Measurements from ENCODE around the gene GRID1.

Gene GRID1

GRCh38 chr10:85901599-85901998 is 465.0 kb downstream of the GRID1 start:
- Histone ChIP-seq H3K27ac (ENCODE audit: low read depth in 2 of 2, low read length in 2 of 2) (no peak overlapping the region), H3K36me3 (ENCODE audit: control insufficient read depth in 2 of 2, insufficient read depth in 2 of 2, low read length in 2 of 2) (no peaks in the 10 kb centered on the region), H3K4me3 (ENCODE audit: low read length in 2 of 2) (no peak overlapping the region), H3K4me1 (ENCODE audit: control insufficient read depth in 2 of 2, insufficient read depth in 2 of 2, low read length in 2 of 2) (no peaks in the 10 kb centered on the region), H3K9me3 (ENCODE audit: control insufficient read depth in 2 of 2, low read length in 2 of 2) (no peaks in the 10 kb centered on the region), H3K27me3 (ENCODE audit: control insufficient read depth in 2 of 2, insufficient read depth in 2 of 2, low read length in 2 of 2) (no peaks in the 10 kb centered on the region), H3K9ac (ENCODE audit: low read depth in 1 of 2, low read length in 2 of 2) (no peak overlapping the region)

GRCh38 chr10:85900487-85900886 is 466.1 kb downstream of the GRID1 start:
- Histone ChIP-seq H3K27me3 (ENCODE audit: control insufficient read depth in 2 of 2, insufficient read depth in 2 of 2, low read length in 2 of 2) (no peaks in the 10 kb centered on the region), H3K9me3 (ENCODE audit: control insufficient read depth in 2 of 2, low read length in 2 of 2) (no peaks in the 10 kb centered on the region), H3K27ac (ENCODE audit: low read depth in 2 of 2, low read length in 2 of 2) (no peak overlapping the region), H3K4me1 (ENCODE audit: control insufficient read depth in 2 of 2, insufficient read depth in 2 of 2, low read length in 2 of 2) (no peaks in the 10 kb centered on the region), H3K36me3 (ENCODE audit: control insufficient read depth in 2 of 2, insufficient read depth in 2 of 2, low read length in 2 of 2) (no peaks in the 10 kb centered on the region), H3K9ac (ENCODE audit: low read depth in 1 of 2, low read length in 2 of 2) (no peak overlapping the region), H3K4me3 (ENCODE audit: low read length in 2 of 2) (no peak overlapping the region)

DNA sequence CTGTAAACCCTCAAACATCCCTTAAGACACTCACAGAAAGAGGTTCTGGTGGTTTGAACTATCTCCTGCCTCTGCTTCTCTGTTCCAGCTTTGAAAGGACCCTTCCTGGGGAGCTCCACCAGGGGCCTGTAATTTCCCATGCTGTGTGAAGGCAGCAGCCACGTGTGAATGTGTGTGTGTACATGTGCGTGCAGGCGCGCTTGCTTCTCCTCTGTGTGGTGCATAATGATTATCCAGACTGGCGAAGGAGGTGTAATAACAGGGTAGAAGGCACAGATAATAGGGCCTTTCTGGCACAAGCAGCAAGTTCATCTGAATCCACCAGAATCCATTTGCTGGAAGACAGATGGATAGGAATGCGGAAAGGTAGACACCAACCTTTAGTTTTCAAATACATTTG is 466.5 kb downstream of the GRID1 start:
- H3K27ac ChIP-seq (ENCODE audit: low read depth in 2 of 2, low read length in 2 of 2) = no peak overlapping the region
- no peaks in the 10 kb centered on the region for H3K27me3 ChIP-seq (ENCODE audit: control insufficient read depth in 2 of 2, insufficient read depth in 2 of 2, low read length in 2 of 2)
- no peaks in the 10 kb centered on the region for H3K4me1 ChIP-seq (ENCODE audit: control insufficient read depth in 2 of 2, insufficient read depth in 2 of 2, low read length in 2 of 2)

DNA sequence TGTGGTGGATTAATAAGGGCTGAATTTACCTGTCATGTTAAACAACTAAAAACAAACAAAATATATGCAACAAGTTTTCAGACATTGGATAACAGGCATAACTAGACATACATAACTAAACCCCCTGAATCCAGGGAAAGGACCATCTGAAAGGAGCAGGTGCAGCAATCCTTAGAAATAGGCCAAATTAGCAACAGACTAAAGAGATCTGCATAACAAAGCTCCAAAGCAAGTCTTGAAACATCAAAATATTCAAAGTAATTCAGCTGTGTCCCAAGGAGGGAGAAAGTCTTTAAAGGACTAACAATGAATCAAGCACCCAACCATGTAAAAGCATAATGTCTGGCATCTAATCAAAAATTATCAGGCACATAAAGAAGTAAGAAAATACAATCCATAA is 475.1 kb downstream of the GRID1 start:
- no peaks in the 10 kb centered on the region for H3K4me1 ChIP-seq (ENCODE audit: control insufficient read depth in 2 of 2, insufficient read depth in 2 of 2, low read length in 2 of 2)

More for the DNA sequence above, 466.5 kb downstream of the GRID1 start:
- no peaks in the 10 kb centered on the region for H3K36me3 ChIP-seq (ENCODE audit: control insufficient read depth in 2 of 2, insufficient read depth in 2 of 2, low read length in 2 of 2)
- no peaks in the 10 kb centered on the region for H3K9me3 ChIP-seq (ENCODE audit: control insufficient read depth in 2 of 2, low read length in 2 of 2)
- no peak overlapping the region for H3K4me3 ChIP-seq (ENCODE audit: low read length in 2 of 2)
- H3K9ac ChIP-seq (ENCODE audit: low read depth in 1 of 2, low read length in 2 of 2) = no peak overlapping the region

DNA sequence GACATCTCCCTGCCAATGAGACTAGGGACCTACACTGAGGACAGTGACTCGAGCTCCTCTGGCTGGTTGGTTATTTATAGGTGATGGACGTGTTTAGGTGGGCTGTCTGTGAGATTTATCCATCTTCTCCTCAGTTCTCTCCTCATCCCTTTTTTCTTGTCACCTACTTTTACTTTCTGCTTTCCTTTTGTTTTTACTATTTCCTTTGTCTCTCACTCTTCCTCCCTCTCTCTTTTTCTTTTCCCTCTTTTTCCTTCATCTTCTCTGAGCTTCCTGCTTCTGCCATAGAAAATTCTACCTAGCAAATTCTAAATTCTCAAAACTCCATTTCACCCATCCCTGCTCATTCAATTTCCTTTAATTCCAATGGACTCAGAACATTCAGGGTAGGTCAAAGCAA is 478.0 kb downstream of the GRID1 start:
- no peaks in the 10 kb centered on the region for H3K27me3 ChIP-seq (ENCODE audit: control insufficient read depth in 2 of 2, insufficient read depth in 2 of 2, low read length in 2 of 2)
- no peaks in the 10 kb centered on the region for H3K4me1 ChIP-seq (ENCODE audit: control insufficient read depth in 2 of 2, insufficient read depth in 2 of 2, low read length in 2 of 2)
- H3K9me3 ChIP-seq (ENCODE audit: control insufficient read depth in 2 of 2, low read length in 2 of 2) = no peaks in the 10 kb centered on the region
- no peaks in the 10 kb centered on the region for H3K36me3 ChIP-seq (ENCODE audit: control insufficient read depth in 2 of 2, insufficient read depth in 2 of 2, low read length in 2 of 2)
- no peak overlapping the region for H3K27ac ChIP-seq (ENCODE audit: low read depth in 2 of 2, low read length in 2 of 2)
- no peak overlapping the region for H3K9ac ChIP-seq (ENCODE audit: low read depth in 1 of 2, low read length in 2 of 2)
- no peak overlapping the region for H3K4me3 ChIP-seq (ENCODE audit: low read length in 2 of 2)

More for the DNA sequence above, 475.1 kb downstream of the GRID1 start:
- Histone ChIP-seq H3K4me3 (ENCODE audit: low read length in 2 of 2) (no peak overlapping the region), H3K27ac (ENCODE audit: low read depth in 2 of 2, low read length in 2 of 2) (no peak overlapping the region), H3K9ac (ENCODE audit: low read depth in 1 of 2, low read length in 2 of 2) (no peak overlapping the region), H3K36me3 (ENCODE audit: control insufficient read depth in 2 of 2, insufficient read depth in 2 of 2, low read length in 2 of 2) (no peaks in the 10 kb centered on the region), H3K9me3 (ENCODE audit: control insufficient read depth in 2 of 2, low read length in 2 of 2) (no peaks in the 10 kb centered on the region), H3K27me3 (ENCODE audit: control insufficient read depth in 2 of 2, insufficient read depth in 2 of 2, low read length in 2 of 2) (no peaks in the 10 kb centered on the region)

DNA sequence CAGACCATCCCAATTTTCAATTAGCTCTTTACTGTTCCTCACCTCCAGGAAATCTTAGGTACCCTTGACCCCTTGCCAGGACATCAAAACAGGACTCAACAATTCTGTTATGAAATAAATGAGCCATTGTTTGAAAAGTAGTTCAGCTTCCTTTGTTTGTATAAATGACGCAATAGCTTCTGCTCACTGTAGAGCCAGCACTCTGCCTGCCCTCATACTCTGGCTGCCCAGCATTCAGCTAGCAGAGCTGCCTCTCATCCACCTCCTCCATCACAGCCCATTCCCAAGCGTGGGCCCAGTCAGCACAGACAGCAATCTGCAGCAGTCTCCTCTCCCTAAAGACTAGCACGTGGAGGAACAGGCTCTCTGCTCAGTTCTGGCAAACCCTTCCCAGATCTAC is 478.6 kb downstream of the GRID1 start:
- no peak overlapping the region for H3K27ac ChIP-seq (ENCODE audit: low read depth in 2 of 2, low read length in 2 of 2)

DNA sequence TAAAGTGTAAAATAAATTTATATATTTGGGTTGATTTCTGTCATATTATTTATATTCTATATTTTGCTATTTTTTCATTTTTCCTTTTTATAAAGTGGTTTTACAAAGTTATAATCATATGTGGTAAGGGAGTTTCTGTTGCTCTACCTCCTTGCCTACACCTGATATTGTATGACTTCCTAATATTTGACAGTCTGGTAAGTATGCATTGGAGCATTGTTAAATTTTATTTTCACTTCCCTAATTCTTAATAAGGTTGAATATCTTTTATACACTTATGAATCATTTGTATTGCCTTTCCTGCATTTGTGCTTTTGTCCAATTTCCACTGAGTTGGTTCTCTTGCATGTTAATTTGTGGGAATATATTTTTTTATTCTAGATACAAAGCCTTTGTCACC is 492.4 kb downstream of the GRID1 start:
- Histone ChIP-seq H3K9me3 (ENCODE audit: control insufficient read depth in 2 of 2, low read length in 2 of 2) (no peaks in the 10 kb centered on the region), H3K4me1 (ENCODE audit: control insufficient read depth in 2 of 2, insufficient read depth in 2 of 2, low read length in 2 of 2) (no peaks in the 10 kb centered on the region), H3K9ac (ENCODE audit: low read depth in 1 of 2, low read length in 2 of 2) (no peak overlapping the region), H3K27ac (ENCODE audit: low read depth in 2 of 2, low read length in 2 of 2) (no peak overlapping the region), H3K36me3 (ENCODE audit: control insufficient read depth in 2 of 2, insufficient read depth in 2 of 2, low read length in 2 of 2) (no peaks in the 10 kb centered on the region), H3K27me3 (ENCODE audit: control insufficient read depth in 2 of 2, insufficient read depth in 2 of 2, low read length in 2 of 2) (no peaks in the 10 kb centered on the region), H3K4me3 (ENCODE audit: low read length in 2 of 2) (no peak overlapping the region)

More for the DNA sequence above, 478.6 kb downstream of the GRID1 start:
- H3K9ac ChIP-seq (ENCODE audit: low read depth in 1 of 2, low read length in 2 of 2) = no peak overlapping the region
- no peaks in the 10 kb centered on the region for H3K4me1 ChIP-seq (ENCODE audit: control insufficient read depth in 2 of 2, insufficient read depth in 2 of 2, low read length in 2 of 2)
- no peaks in the 10 kb centered on the region for H3K27me3 ChIP-seq (ENCODE audit: control insufficient read depth in 2 of 2, insufficient read depth in 2 of 2, low read length in 2 of 2)
- H3K4me3 ChIP-seq (ENCODE audit: low read length in 2 of 2) = no peak overlapping the region
- H3K9me3 ChIP-seq (ENCODE audit: control insufficient read depth in 2 of 2, low read length in 2 of 2) = no peaks in the 10 kb centered on the region
- H3K36me3 ChIP-seq (ENCODE audit: control insufficient read depth in 2 of 2, insufficient read depth in 2 of 2, low read length in 2 of 2) = no peaks in the 10 kb centered on the region

DNA sequence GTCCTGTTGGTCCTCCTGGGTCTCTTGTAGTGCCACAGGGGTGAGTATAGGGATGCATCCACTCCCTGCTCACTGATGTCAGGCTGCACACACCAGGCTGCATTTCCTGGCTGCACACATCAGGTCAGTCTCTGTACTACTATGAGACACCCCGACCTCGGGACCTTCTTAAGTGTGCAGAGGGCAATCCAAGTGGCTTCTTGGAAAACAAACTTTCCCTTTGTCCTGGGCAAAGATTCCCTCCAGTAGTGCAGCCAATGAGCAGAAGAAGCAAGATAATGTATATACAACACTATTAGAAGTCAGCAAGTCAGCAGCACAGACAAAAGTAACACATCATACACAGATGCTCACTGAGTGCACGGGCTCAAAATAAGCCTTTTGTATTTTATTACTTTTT is 493.5 kb downstream of the GRID1 start:
- no peak overlapping the region for H3K9ac ChIP-seq (ENCODE audit: low read depth in 1 of 2, low read length in 2 of 2)
- H3K36me3 ChIP-seq (ENCODE audit: control insufficient read depth in 2 of 2, insufficient read depth in 2 of 2, low read length in 2 of 2) = no peaks in the 10 kb centered on the region
- H3K4me1 ChIP-seq (ENCODE audit: control insufficient read depth in 2 of 2, insufficient read depth in 2 of 2, low read length in 2 of 2) = no peaks in the 10 kb centered on the region
- no peaks in the 10 kb centered on the region for H3K9me3 ChIP-seq (ENCODE audit: control insufficient read depth in 2 of 2, low read length in 2 of 2)
- H3K4me3 ChIP-seq (ENCODE audit: low read length in 2 of 2) = no peak overlapping the region
- H3K27me3 ChIP-seq (ENCODE audit: control insufficient read depth in 2 of 2, insufficient read depth in 2 of 2, low read length in 2 of 2) = no peaks in the 10 kb centered on the region
- no peak overlapping the region for H3K27ac ChIP-seq (ENCODE audit: low read depth in 2 of 2, low read length in 2 of 2)

GRCh38 chr10:85868627-85869499 is 497.7 kb downstream of the GRID1 start:
- no peak overlapping the region for H3K9ac ChIP-seq (ENCODE audit: low read depth in 1 of 2, low read length in 2 of 2)
- no peaks in the 10 kb centered on the region for H3K27me3 ChIP-seq (ENCODE audit: control insufficient read depth in 2 of 2, insufficient read depth in 2 of 2, low read length in 2 of 2)
- no peak overlapping the region for H3K27ac ChIP-seq (ENCODE audit: low read depth in 2 of 2, low read length in 2 of 2)
- H3K4me3 ChIP-seq (ENCODE audit: low read length in 2 of 2) = no peak overlapping the region
- no peaks in the 10 kb centered on the region for H3K4me1 ChIP-seq (ENCODE audit: control insufficient read depth in 2 of 2, insufficient read depth in 2 of 2, low read length in 2 of 2)
- no peaks in the 10 kb centered on the region for H3K36me3 ChIP-seq (ENCODE audit: control insufficient read depth in 2 of 2, insufficient read depth in 2 of 2, low read length in 2 of 2)
- no peaks in the 10 kb centered on the region for H3K9me3 ChIP-seq (ENCODE audit: control insufficient read depth in 2 of 2, low read length in 2 of 2)

GRCh38 chr10:85864868-85865526 is 501.6 kb downstream of the GRID1 start:
- no peak overlapping the region for H3K9ac ChIP-seq (ENCODE audit: low read depth in 1 of 2, low read length in 2 of 2)
- H3K4me3 ChIP-seq (ENCODE audit: low read length in 2 of 2) = no peak overlapping the region
- no peaks in the 10 kb centered on the region for H3K36me3 ChIP-seq (ENCODE audit: control insufficient read depth in 2 of 2, insufficient read depth in 2 of 2, low read length in 2 of 2)
- no peak overlapping the region for H3K27ac ChIP-seq (ENCODE audit: low read depth in 2 of 2, low read length in 2 of 2)
- H3K9me3 ChIP-seq (ENCODE audit: control insufficient read depth in 2 of 2, low read length in 2 of 2) = no peaks in the 10 kb centered on the region
- H3K4me1 ChIP-seq (ENCODE audit: control insufficient read depth in 2 of 2, insufficient read depth in 2 of 2, low read length in 2 of 2) = no peaks in the 10 kb centered on the region
- H3K27me3 ChIP-seq (ENCODE audit: control insufficient read depth in 2 of 2, insufficient read depth in 2 of 2, low read length in 2 of 2) = no peaks in the 10 kb centered on the region
